GM12865 (cell line): ENCODE measurements around the gene SLC13A1.

Source experiments
- DNase-seq: peaks from one replicate; pipeline ENCODE4 v3.0.0; 2010; ENCODE audit warnings: low read depth
- H3K4me3 ChIP-seq: 2 replicates; pipeline ENCODE4 v1.5.1; 2011; ENCODE audit warnings: mild to moderate bottlenecking, low read depth, low read length, control low read depth
- CTCF ChIP-seq: IDR thresholded peaks from 2 replicates; pipeline ENCODE4 v1.5.1; 2011; ENCODE audit warnings: low read length, control low read depth, low read depth, inconsistent platforms; ENCODE audit not compliant: insufficient read depth; ENCODE audit errors: missing control alignments

The SLC13A1 gene

GRCh38 chr7:123079021-123079420, 120.7 kb downstream of the SLC13A1 start:
- no peak for TF ChIP-seq CTCF
- DNase-seq, result no peak
- no peak overlapping the region for H3K4me3 ChIP-seq

GRCh38 chr7:123075838-123076467, 123.8 kb downstream of the SLC13A1 start:
- no peak for TF ChIP-seq CTCF
- no peak overlapping the region for H3K4me3 ChIP-seq
- DNase-seq, result peak; percentile 33

GRCh38 chr7:123070702-123071286, 129.0 kb downstream of the SLC13A1 start:
- H3K4me3 ChIP-seq, result no peak overlapping the region
- DNase-seq, result peak; percentile 60
- peak; percentile 75 for TF ChIP-seq CTCF

- no peak for TF ChIP-seq CTCF
- no peak overlapping the region for H3K4me3 ChIP-seq
- no peak for DNase-seq
Measured at GRCh38 chr7:123067814-123068213, 132.0 kb downstream of the SLC13A1 start.
